B cell (primary cell): ENCODE results near the gene FIBIN.

Source experiments
- EZH2 ChIP-seq: IDR thresholded peaks from 2 replicates; pipeline ENCODE4 v1.6.1; 2012; ENCODE audit warnings: borderline replicate concordance, low read depth, mild to moderate bottlenecking, moderate library complexity, low read length; ENCODE audit not compliant: insufficient read depth, poor library complexity, severe bottlenecking
- TF ChIP-seq, protein P1 (sequence below): fragments of 200-600 bp; IDR thresholded peaks from one replicate; pipeline ENCODE4 v1.8.0; 2022; ENCODE audit warnings: antibody characterized with exemption, mild to moderate bottlenecking

- no peak for TF ChIP-seq EZH2
- TF ChIP-seq, protein P1, sequence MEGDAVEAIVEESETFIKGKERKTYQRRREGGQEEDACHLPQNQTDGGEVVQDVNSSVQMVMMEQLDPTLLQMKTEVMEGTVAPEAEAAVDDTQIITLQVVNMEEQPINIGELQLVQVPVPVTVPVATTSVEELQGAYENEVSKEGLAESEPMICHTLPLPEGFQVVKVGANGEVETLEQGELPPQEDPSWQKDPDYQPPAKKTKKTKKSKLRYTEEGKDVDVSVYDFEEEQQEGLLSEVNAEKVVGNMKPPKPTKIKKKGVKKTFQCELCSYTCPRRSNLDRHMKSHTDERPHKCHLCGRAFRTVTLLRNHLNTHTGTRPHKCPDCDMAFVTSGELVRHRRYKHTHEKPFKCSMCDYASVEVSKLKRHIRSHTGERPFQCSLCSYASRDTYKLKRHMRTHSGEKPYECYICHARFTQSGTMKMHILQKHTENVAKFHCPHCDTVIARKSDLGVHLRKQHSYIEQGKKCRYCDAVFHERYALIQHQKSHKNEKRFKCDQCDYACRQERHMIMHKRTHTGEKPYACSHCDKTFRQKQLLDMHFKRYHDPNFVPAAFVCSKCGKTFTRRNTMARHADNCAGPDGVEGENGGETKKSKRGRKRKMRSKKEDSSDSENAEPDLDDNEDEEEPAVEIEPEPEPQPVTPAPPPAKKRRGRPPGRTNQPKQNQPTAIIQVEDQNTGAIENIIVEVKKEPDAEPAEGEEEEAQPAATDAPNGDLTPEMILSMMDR: no peak
These were observed 31.5 kb downstream of the FIBIN start for GRCh38 chr11:27025312-27025955.
